HepG2 (cell line): ENCODE measurements around the gene SLC35F3. TPM values are rescaled to one million over a fixed set of nuclear protein-coding genes. Genes with fewer than 3 reads are reported as not detected.

Experiments used
- ATAC-seq: fragments of 200-7000 bp; cut with Tn5 transposase; 3 replicates; pipeline ENCODE4 v1.9.1; 2020; ENCODE audit warnings: mild to moderate bottlenecking, moderate library complexity
- BruUV-seq: library from RNA; stranded (reverse); fragments of 400-500 nt; replicated peaks from 2 replicates; lab custom pipeline; 2021; lab: Mats Ljungman, UMichigan
- CTCF ChIA-PET: fragments of 300-600 bp; formaldehyde crosslinking; extraction: SDS; loops from one replicate; lab custom pipeline; 2021; ENCODE audit warnings: low total read pairs, inconsistent platforms, low intra/inter-chr PET ratio; lab: Yijun Ruan, JAX
- POLR2A ChIA-PET: fragments of 350-600 bp; sonication (Branson Sonifier 250); formaldehyde crosslinking; loops from one replicate; lab custom pipeline; 2020; ENCODE audit warnings: antibody characterized with exemption, inconsistent platforms; lab: Yijun Ruan, JAX
- DNase-seq: peaks from one replicate; pipeline ENCODE4 v3.0.0-alpha.2; 2015; ENCODE audit warnings: low spot score
- FAIRE-seq: peaks from 3 replicates; lab custom pipeline; 2011; peaks lifted over from hg19 to GRCh38; lab: Jason Lieb, UNC
- H2AFZ ChIP-seq: one replicate; pipeline ENCODE4 v1.6.1; 2011; ENCODE audit warnings: low read length, inconsistent platforms
- H3K27ac ChIP-seq: fragments of 300-600 bp; 3 replicates; pipeline ENCODE4 v1.8.0; 2011; ENCODE audit warnings: mixed run types, mild to moderate bottlenecking, mixed read lengths, low read length, inconsistent platforms; ENCODE audit not compliant: insufficient read depth; ENCODE audit errors: extremely low read length
- H3K27me3 ChIP-seq, 2 experiments: fragments of 200-600 bp in 1 of 2; 2 replicates in 1 of 2; 3 replicates in 1 of 2; pipeline versions ENCODE4 v1.6.0 to v1.8.0; 2011; ENCODE audit warnings: low read length in 2 of 2, mild to moderate bottlenecking in 2 of 2, moderate library complexity in 2 of 2, inconsistent platforms in 1 of 2; ENCODE audit not compliant: insufficient read depth in 2 of 2, control insufficient read depth in 1 of 2
- H3K36me3 ChIP-seq, 2 experiments: fragments of 200-600 bp in 1 of 2; replicated peaks in 1 of 2; 2 replicates in 1 of 2; 3 replicates in 1 of 2; pipeline versions ENCODE4 v1.5.1 to v1.8.0; 2011; ENCODE audit warnings: low read length in 2 of 2, inconsistent platforms in 1 of 2; ENCODE audit not compliant: insufficient read depth in 2 of 2, control insufficient read depth in 1 of 2
- H3K4me1 ChIP-seq: 2 replicates; pipeline ENCODE4 v1.5.1; 2012; ENCODE audit warnings: low read length, inconsistent platforms; ENCODE audit not compliant: insufficient read depth
- H3K4me2 ChIP-seq: 2 replicates; pipeline ENCODE4 v1.6.0; 2011; ENCODE audit warnings: low read depth, low read length, inconsistent platforms
- H3K4me3 ChIP-seq, 3 experiments: fragments of 200-600 bp in 1 of 3; sonication (generic), shearing (Covaris generic) in 1 of 3; replicated peaks in 1 of 3; 2 replicates each; pipeline ENCODE4 v1.5.1; 2011 to 2016; ENCODE audit warnings: low read length in 3 of 3, inconsistent platforms in 2 of 3, low read depth in 2 of 3, mild to moderate bottlenecking in 2 of 3, control low read depth in 1 of 3, mixed read lengths in 1 of 3; ENCODE audit not compliant: insufficient read depth in 1 of 3
- H3K79me2 ChIP-seq: one replicate; pipeline ENCODE4 v1.6.1; 2011; ENCODE audit warnings: low read length, inconsistent platforms; ENCODE audit not compliant: insufficient read depth
- H3K9ac ChIP-seq: 2 replicates; pipeline ENCODE4 v1.6.0; 2011; ENCODE audit warnings: mild to moderate bottlenecking, low read depth, low read length, inconsistent platforms; ENCODE audit not compliant: insufficient read depth
- H3K9me3 ChIP-seq: 2 replicates; pipeline ENCODE4 v1.5.1; 2012; ENCODE audit warnings: mild to moderate bottlenecking, low read length
- H4K20me1 ChIP-seq: 2 replicates; pipeline ENCODE4 v1.6.0; 2011; ENCODE audit warnings: inconsistent platforms, mild to moderate bottlenecking, low read length, moderate library complexity; ENCODE audit not compliant: insufficient read depth
- ARHGAP35 ChIP-seq: sonication (generic); formaldehyde crosslinking; IDR thresholded peaks from 2 replicates; pipeline ENCODE4 v1.9.0; 2022; ENCODE audit warnings: mild to moderate bottlenecking, inconsistent platforms, moderate library complexity, missing genetic modification reagents, borderline replicate concordance
- CEBPG ChIP-seq: IDR thresholded peaks from 2 replicates; pipeline ENCODE4 v1.6.1; 2016
- FOXO1 ChIP-seq: sonication (generic); formaldehyde crosslinking; IDR thresholded peaks from 2 replicates; pipeline ENCODE4 v1.4.0; 2020; ENCODE audit warnings: missing genetic modification reagents
- HOXA3 ChIP-seq: sonication (generic); formaldehyde crosslinking; IDR thresholded peaks from 2 replicates; pipeline ENCODE4 v1.5.0; 2020; ENCODE audit warnings: missing genetic modification reagents
- POLR2A ChIP-seq, 2 experiments: IDR thresholded peaks; 2 replicates each; pipeline ENCODE4 v1.6.1; 2011; ENCODE audit warnings: low read depth in 2 of 2, low read length in 2 of 2, mild to moderate bottlenecking in 1 of 2, moderate library complexity in 1 of 2; ENCODE audit not compliant: insufficient read depth in 1 of 2
- PRDM4 ChIP-seq: sonication (generic); formaldehyde crosslinking; IDR thresholded peaks from 2 replicates; pipeline ENCODE4 v1.9.0; 2021; ENCODE audit warnings: missing genetic modification reagents, borderline replicate concordance
- THAP11 ChIP-seq: IDR thresholded peaks from 2 replicates; pipeline ENCODE4 v1.6.1; 2016; ENCODE audit warnings: missing biosample characterization, missing genetic modification reagents
- ZBTB46 ChIP-seq: sonication (generic); formaldehyde crosslinking; IDR thresholded peaks from 2 replicates; pipeline ENCODE4 v1.4.0; 2020; ENCODE audit warnings: mild to moderate bottlenecking, missing genetic modification reagents, borderline replicate concordance
- ZGPAT ChIP-seq: IDR thresholded peaks from 2 replicates; pipeline ENCODE4 v1.6.1; 2016; ENCODE audit warnings: mild to moderate bottlenecking
- ZNF451 ChIP-seq: sonication (generic); formaldehyde crosslinking; IDR thresholded peaks from 2 replicates; pipeline ENCODE4 v1.5.0; 2020; ENCODE audit warnings: mild to moderate bottlenecking, missing genetic modification reagents
- ZNF891 ChIP-seq: sonication (generic); formaldehyde crosslinking; IDR thresholded peaks from 2 replicates; pipeline ENCODE4 v1.5.0; 2020; ENCODE audit warnings: mild to moderate bottlenecking, missing genetic modification reagents
- WGBS: methylation state at CpG from one replicate; pipeline ENCODE4 v1.1.6; 2017; ENCODE audit warnings: low lambda C conversion rate; 5-methylcytosine and 5-hydroxymethylcytosine counted together
- in situ Hi-C: cut with HindIII; loops from 2 replicates; pipeline ENCODE4 v1.10.0; 2017; ENCODE audit warnings: low pct_unique_long_range_greater_than_20kb; ENCODE audit not compliant: extremely low pct_ligation_motif_present
- intact Hi-C: fragments of 100-400 bp; cut with micrococcal nuclease; formaldehyde crosslinking; loops from one replicate; pipeline ENCODE4 v1.10.0; 2022; ENCODE audit not compliant: unreplicated experiment
- polyA plus RNA-seq, 8 experiments: library from polyadenylated mRNA; depleted of rRNA in 3 of 8; stranded (reverse) in 7 of 8; unstranded in 1 of 8; fragments of >200 nt; fragmentation: Illumina TruSeq in 4 of 8; extraction: Trizol in 4 of 8; gene quantifications; 2 replicates each; pipeline versions ENCODE4 v1.2.1 to v1.2.3, GENCODE V29; 2011 to 2016; ENCODE audit warnings: low read depth in 4 of 8, missing spikeins in 1 of 8, mixed read lengths in 1 of 8; ENCODE audit not compliant: insufficient read depth in 1 of 8
- total RNA-seq, 5 experiments: library from RNA; depleted of rRNA; stranded (reverse); fragments of >200 nt; fragmentation: Illumina TruSeq; extraction: Trizol; gene quantifications; 2 replicates each; pipeline ENCODE4 v1.2.3, GENCODE V29; 2016; ENCODE audit warnings: low read depth in 1 of 5

Gene SLC35F3
- total and polyA plus RNA-seq, 2 of the 13 experiments (the other 11 are each of a cell fraction or from before 2014, with no cell fraction given), result not detected

GRCh38 chr1:234009668-234010067, 105.2 kb downstream of the SLC35F3 start (continued):
- TF ChIP-seq PRDM4 (CRISPR knock-in tag), result no peak
- no peak for TF ChIP-seq ARHGAP35 (CRISPR knock-in tag)
- no peak for TF ChIP-seq ZGPAT (CRISPR knock-in tag)
- no peak for TF ChIP-seq ZBTB46 (CRISPR knock-in tag)
- no peak for TF ChIP-seq CEBPG (CRISPR knock-in tag)

- intact Hi-C loops (no loop called here), in situ Hi-C loops (no loop called here)
- DNase-seq (no peak), ATAC-seq (no peak), FAIRE-seq (no peak)
- Histone ChIP-seq H3K36me3 (no peaks in the 10 kb centered on the region), H3K4me2 (no peak overlapping the region), H3K27me3 (no peaks in the 10 kb centered on the region), H3K9ac (no peak overlapping the region), H3K4me3 (no peak overlapping the region), H2AFZ (no peak overlapping the region)
- CTCF ChIA-PET, result no interaction called here
- POLR2A ChIA-PET, result no interaction called here
- TF ChIP-seq POLR2A (IDR thresholded peaks at IDR 0.05; ENCODE audit: insufficient read depth in 1 of 2, low read depth in 2 of 2, low read length in 2 of 2) (no peak), FOXO1 (no peak), THAP11 (CRISPR knock-in tag) (no peak), ZNF451 (CRISPR knock-in tag) (no peak), ZNF891 (CRISPR knock-in tag) (no peak), HOXA3 (CRISPR knock-in tag) (no peak)
- TF ChIP-seq, all 625 proteins: peak for 0
- H3K27ac ChIP-seq, result no peak overlapping the region
- H3K9me3 ChIP-seq, result no peaks in the 10 kb centered on the region
- BruUV-seq, result no TSS peak
- no peaks in the 10 kb centered on the region for H3K4me1 ChIP-seq
- H4K20me1 ChIP-seq, result no peaks in the 10 kb centered on the region
- H3K79me2 ChIP-seq, result no peaks in the 10 kb centered on the region
- WGBS, result 20% methylated on average over 3 of the region's 3 CpGs
These were observed 109.7 kb downstream of the SLC35F3 start for GRCh38 chr1:234014208-234014607.
